HG03558 (cell line): ENCODE data around the gene EEIG1.
A peak's percentile ranks its signal among the peaks of the same experiment; 100 is the strongest.

ENCODE experiments used
- ATAC-seq: cut with Tn5 transposase; IDR thresholded peaks from one replicate; pipeline ENCODE4 v1.9.1; 2021; ENCODE audit warnings: moderate number of reproducible peaks; ENCODE audit not compliant: unreplicated experiment; ENCODE audit errors: extremely low read depth

Gene EEIG1

DNA sequence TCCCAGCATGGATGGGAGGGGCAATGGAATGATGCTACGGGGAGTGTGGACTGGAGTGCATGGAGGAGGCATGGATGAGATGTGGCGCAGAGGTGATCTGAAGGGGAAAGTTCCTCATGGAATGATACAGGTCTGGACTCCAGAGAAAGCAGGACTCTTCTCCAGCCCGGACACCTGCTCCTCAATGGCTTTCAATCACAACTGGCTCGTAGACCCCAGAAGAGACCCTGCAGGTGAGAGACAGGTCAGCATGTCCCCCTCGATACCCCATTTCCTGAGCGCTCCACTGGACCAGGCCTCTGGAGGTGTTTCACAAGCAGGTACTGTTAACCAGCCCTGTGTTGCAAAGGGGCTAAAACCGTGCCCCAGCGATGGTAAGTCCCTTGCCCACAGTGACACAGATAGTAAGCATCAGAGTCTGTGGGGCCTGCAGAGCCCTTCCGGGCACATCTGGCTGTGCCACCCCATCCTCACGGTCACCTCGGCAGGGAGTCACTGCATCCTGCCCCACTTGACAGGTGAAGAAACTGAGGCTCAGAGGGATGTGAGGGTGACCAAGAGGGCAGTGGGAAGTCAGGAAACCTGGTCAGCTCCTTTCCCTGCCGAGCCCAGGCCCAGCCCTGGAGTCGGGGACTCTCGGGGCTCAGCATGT lies 37.7 kb downstream of the EEIG1 start:
- ATAC-seq = no peak

DNA sequence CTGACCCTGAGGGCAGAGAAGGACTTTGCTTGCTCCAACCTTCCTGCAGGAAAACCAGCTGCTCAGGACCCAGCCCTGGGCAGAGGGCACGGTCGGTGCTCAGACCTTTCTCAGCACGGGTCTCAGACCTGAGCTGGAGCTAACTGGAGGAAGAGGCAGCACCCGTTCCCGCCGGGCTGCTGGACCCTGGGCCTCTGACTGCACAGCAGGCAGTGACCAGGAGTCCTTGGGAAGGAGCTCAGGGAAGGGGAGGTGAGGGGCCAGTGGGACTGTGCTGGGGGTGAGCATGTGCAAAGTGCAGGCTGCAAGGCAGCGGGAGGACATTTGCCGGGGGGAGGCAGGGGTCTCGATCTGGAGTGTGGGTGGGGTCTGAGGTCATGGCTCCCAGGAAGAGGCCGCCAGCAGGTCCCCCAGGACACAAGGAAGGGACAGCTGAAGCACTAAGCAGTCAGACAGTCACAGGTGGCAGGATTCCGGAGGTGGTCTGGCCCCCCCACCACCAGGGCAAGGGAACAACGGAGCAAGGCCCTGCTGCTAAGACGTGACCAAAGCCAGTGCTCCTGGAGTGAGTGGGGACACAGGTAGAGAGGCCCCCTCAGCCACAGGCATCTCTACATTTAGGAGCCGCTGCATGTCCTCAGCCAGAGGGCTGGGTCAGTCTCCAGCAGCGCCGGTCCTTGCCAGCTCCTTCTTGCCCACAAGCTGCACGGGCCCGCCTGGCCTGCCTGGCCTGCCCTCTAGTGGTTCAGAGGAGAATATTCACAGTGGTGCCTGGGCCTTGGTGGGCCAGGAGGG lies 38.4 kb downstream of the EEIG1 start:
- no peak for ATAC-seq

DNA sequence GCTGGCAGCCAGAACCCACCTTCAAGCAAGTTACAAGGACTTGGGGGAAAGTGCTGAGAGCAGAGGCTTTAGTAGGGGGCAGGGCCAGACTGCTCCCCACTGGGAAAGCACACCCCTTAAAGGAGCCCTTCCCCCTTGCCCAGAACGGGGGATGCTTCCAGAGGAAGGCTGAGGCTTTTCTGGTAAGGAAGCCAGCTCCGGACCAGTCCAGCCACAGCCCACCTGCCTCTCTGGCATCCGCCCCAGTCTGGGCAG lies 38.9 kb downstream of the EEIG1 start:
- no peak for ATAC-seq

DNA sequence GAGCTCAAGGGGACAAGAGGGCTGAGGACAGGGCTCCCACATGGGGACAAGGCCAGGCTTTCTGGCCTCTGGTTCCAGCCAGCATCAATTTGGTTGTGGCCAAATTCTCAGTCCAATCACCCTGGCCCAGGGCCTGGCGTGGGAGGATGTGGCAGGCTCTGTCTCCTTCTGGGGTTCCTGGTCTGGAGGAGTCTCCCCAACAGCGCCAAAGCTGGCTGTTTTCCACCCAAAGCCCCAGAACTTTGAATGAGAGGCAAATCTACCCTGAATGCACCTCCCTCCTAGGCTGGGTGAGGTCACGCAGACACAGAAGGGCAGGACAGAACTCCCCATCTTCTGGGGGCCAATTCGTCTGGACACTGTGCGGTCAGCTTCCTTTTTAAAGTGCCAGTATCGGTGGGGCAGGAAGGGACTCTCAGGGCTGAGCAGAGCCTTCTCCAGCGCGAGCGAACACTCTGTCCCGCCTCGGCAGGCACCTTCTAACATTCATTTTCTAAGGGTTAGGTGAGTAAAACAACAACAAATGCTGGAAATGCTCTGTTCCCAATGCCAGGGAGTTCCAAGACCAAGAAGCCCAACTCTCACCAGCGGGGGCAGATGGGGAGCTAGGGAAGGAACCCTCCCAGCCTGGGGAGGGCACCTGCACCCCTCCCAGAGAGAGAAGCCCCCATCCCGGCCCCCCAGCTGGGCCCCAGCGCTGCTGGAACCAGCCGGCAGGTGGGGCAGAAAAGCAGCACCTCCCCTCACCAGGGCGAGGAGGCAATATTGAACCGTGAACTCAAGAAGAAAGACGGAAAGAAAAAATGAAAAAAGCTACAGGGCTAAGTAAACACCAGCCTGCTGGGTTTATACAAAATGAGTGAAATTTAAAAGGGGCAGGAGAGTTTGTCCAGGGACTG lies 39.5 kb downstream of the EEIG1 start:
- no peak for ATAC-seq

DNA sequence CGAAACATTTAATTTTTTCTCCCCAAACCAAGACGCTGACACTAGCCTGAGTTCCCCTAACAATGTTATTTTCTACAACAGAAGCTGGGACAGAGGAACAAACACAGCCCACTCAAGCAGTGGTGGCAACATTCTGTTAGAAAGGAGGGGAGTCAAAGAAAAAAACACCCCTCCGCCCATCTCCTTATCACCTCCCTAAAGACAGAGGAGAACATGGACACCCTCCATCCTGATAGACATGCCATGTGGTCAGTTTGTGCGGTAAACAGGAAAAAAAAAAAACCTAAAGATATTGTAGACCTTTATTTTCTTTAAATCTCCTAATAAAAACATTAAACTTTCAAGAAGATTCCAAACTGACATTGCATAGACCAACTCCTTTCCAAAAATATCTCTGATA lies 40.2 kb downstream of the EEIG1 start:
- no peak for ATAC-seq

DNA sequence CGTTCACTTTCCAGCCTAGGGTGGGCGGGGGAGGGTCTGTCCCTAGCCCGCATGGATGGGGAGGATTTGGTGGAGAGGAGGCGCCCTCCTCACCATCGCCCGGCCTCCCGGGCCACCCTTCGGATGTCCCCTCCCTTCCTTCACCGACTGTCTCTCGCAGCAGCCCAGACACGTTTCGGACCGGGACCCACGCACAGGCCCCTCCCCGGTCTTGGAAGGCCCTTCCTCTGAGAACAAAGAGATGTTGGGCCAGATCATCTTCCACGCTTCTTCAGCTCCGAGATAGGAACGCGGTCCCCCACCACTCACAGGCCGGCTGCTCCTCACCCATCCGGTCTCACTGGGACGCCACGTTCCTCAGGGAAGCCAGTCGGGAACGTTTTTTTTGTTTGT lies 42.5 kb downstream of the EEIG1 start:
- ATAC-seq = no peak

DNA sequence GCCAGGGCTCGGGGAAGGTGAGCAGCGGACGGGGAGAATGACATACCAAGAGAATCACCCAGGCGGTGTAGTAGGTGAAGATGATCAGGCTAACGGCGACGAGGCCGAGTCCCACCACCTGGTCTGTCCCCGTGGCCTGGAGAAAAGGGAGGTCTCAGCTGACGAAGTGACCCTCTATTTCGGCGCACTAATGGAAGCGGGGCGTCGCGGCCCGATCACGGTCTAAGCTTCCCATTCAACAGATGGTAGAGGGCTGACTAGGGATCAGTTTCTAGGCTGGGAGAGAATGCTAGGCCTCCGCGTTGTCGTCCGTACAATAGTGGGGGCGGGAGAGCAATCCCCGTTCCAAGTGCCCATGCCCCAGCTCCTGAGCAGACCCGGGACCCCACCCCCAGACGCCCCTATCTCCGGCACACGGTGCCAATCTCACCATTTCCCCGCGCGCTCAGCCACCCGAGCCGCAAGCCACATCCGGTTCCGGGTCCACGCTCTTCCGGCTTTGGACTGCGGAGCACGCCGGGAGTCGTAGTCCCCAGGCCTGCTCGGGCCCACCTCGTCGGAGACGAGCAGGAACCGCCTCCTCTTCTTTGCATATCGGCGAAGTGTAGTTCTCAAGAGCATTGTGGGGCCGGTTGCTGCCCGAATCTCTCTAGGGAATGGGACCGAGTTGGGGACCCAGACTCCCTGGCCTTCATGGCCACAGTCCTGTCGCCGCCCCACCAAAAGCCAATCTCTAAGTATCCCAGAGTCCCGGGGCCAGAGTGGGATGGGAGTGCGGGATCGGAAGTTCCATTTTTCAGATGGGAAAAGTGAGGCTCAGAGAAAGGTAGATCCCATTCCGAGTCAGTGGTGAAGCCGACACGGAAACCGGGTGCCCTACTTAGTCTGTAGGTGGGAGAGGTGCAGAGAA lies 43.1 kb downstream of the EEIG1 start, which contains the start of gene DPM2:
TSS of gene DPM2 (minus strand) at position 467 of the 910 bp plus-strand sequence. CDS start at position 433, 34 bp downstream.
- peak; percentile 61 for ATAC-seq

DNA sequence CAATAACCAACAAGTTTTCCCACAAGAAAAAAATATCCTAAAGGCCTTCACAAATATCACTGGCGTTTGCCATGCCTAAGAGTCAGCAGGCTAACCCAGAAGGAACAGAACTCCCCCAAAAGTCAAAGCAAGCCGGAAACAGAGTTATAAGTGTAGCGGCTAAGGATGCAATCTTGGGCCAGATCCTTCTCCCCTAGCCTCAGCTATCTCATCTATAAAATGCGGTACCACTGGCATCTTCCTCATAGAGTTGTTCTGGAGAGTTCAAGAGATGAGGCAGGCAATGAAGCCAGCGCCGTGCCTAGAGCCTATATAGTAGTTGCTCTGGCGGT lies 43.8 kb downstream of the EEIG1 start:
- ATAC-seq = no peak

DNA sequence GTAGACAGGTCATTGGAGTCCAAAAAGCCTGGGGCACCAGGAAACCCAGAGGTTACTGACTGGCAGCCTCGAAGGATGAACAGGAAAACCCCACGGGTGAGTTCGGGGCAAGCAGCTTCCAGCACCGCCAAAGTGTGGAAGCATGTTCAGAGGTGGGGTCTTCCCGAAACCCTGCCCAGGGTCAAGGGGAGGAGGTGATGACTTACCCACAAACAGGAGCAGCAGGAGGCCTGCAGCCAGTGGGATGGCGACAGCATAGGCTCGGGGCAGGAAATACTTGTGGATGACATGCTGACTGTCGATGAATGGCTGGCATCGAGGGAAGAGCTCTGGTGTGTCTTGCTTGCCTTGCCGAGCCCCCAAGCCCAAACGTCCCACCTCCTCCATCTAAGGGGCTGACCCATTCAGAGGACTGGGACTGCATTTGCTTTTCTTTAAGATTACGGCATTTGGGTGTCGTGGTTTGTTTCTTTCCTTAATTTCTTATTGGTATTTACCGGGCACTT lies 44.4 kb downstream of the EEIG1 start:
- no peak for ATAC-seq

DNA sequence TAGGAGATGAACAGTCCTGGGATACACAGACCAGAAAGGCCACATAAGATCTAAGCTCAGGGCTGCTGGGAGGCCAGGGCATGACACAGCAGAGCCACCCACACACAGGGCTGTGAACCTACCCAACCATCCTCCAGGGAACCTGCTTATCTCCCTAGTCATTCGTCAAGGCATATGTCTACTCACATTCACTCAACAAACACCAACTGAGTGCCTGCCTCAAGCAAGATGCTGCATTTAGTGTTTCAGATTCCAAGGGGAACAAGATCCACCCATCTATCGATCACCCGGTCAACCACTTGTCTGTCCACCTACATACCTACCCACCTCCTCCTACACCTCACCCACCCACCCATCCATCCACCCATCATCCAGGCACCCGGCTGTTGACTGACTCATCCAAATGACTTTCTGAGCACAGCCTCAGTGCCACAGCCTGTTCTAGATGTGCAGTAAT lies 45.0 kb downstream of the EEIG1 start:
- no peak for ATAC-seq

DNA sequence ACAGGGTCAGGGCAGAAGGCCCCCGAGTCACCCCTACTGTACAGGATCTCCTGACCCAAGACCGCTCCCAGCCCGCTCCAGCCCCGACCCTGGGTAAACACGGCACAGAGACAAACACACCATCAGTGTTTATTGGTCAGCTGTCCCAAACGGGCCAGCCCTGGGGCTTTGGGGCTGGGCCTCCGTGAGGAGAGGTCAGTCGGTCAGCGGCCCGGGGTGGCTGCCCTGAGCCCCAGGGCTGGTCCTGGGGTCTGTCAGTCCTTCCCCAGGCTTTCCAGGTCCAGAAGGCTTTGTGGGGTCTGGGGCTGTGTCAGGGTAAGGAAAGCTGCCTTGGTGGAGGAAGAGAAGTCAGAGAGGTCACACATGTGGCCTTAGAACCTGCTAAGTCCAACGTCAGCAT lies 45.8 kb downstream of the EEIG1 start:
- no peak for ATAC-seq

DNA sequence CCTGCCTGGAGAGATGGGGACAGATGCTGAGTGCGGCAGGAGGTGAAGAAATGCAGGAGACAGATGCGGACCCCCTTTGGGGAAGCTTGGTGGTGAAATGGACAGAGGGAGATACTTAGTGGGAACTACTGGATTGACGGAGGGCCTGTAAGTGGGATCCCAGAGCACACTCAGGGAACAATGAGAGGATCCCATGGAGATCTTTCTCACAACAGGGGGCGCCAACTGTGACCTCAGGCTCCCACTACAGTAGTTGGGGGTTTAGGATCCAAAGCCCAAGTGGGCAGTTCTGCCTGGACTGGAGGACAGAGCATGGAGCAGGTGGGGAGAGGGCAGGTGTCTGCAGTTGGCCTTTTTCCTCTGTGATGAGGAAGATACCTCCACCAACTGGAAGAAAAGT lies 46.5 kb downstream of the EEIG1 start:
- no peak for ATAC-seq

DNA sequence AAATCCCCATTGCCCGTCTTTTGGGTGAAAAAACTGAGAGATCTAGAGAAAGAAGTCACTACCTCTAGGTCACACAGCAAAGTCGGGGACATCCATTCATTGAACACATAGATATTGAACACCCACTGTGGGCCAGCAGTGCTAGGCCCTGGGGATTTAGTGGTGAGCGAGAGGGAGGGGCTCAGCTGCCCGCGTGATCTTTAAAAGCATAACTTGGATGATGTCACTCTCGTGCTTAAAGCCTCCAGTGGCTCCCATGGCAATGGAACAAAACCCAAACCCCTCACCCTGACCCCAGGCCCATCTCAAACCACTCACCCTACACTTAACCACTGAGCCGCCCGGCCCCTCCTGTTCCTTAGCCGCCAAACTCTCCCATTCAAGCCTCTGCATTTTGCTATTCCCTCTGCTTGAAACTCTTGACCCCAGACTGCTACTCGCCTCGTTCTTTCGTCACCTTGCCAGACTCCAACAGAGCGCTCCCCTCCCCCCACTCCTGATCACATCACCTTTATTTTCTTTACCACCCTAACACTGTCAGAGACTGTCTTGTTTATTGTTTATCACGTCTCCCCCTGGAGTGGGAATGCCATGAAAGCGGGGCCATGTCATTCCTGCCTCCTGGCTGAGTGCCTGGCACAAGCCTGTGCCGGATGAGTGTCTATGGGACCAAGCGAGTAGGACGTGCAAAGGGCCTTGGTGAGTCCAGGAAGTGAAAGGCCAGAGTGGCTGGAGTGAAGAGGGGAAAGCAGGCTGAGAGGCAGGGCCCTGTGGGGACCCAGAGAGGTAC lies 49.5 kb downstream of the EEIG1 start:
- no peak for ATAC-seq
